ENCODE measurements around the gene PTPRS.
"Not testable (repeated sequence)": the region's sequence is repeated elsewhere in the genome, so short reads cannot be mapped to it uniquely, and the experiment has no call there.

The PTPRS gene

GRCh38 chr19:5329141-5329540, 11.5 kb downstream of the PTPRS start:
- no peaks in the 10 kb centered on the region for H3K4me1 ChIP-seq (ENCODE audit: insufficient read depth, low read length)
- H3K27me3 ChIP-seq (ENCODE audit: control insufficient read depth in 1 of 2, insufficient read depth in 2 of 2, low read length in 2 of 2): no peaks in the 10 kb centered on the region
- no peak overlapping the region for H3K27ac ChIP-seq (ENCODE audit: low read depth, low read length)
- no peak overlapping the region for H3K9ac ChIP-seq (ENCODE audit: low read length)
- H3K4me3 ChIP-seq (ENCODE audit: low read depth in 1 of 2, low read length in 2 of 2): no peak overlapping the region
- H3K9me3 ChIP-seq (ENCODE audit: low read length): peaks cover 7% of the 10 kb centered on the region
- no peaks in the 10 kb centered on the region for H3K36me3 ChIP-seq (ENCODE audit: insufficient read depth, low read length)

DNA sequence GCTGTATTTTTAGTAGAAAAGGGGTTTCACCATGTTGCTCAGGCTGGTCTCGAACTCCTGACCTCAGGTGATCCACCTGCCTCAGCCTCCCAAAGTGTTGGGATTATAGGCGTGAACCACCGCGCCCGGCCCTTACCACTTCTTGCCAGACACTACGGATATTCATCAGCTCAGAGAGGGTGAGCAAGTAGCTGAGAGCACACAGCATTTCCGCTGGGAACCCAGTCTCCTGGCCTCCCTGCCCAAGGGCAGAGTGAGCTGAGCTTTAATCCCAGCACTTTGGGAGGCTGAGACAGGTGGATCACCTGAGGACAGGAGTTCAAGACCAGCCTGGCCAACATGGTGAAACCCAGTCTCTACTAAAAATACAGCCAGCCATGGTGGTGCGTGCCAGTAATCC, 12.2 kb downstream of the PTPRS start:
- not testable (repeated sequence) for H3K27me3 ChIP-seq (ENCODE audit: control insufficient read depth in 1 of 2, insufficient read depth in 2 of 2, low read length in 2 of 2); H3K36me3 ChIP-seq (ENCODE audit: insufficient read depth, low read length); H3K9ac ChIP-seq (ENCODE audit: low read length); H3K4me1 ChIP-seq (ENCODE audit: insufficient read depth, low read length); H3K4me3 ChIP-seq (ENCODE audit: low read depth in 1 of 2, low read length in 2 of 2); H3K27ac ChIP-seq (ENCODE audit: low read depth, low read length); H3K9me3 ChIP-seq (ENCODE audit: low read length)

DNA sequence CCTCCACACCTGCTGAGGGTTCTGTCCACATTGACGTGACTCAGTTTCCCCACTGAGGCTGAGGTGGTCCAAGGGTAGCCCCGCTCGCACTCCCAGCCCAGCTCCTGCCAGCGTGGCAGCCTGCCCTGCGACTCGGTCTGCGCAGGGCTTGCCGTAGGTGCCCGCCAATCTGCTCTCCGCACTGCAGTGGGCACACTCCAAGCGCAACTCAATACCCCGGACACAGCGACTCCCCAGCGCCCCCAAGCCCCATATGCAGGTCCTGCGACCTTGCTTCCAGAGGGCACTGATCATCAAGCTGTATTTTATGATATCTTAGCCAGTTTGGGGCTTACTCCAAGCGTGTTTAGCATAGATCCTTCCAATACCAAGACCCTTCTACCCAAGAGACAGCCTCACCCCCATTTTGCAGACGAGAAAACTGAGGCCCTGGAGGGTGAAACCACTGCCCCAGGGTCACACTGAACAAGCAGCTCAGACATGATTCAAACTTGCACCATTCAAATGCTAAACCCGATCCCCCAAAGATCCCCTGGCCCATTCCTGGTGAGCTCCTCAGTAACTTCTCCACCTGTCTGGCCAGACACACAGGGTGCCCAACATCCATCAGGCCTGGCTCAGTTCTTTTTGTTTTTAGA, 13.5 kb downstream of the PTPRS start:
- Histone ChIP-seq H3K36me3 (ENCODE audit: insufficient read depth, low read length) (no peaks in the 10 kb centered on the region), H3K9ac (ENCODE audit: low read length) (no peak overlapping the region), H3K27me3 (ENCODE audit: control insufficient read depth in 1 of 2, insufficient read depth in 2 of 2, low read length in 2 of 2) (peaks cover 0 to 1% of the 10 kb centered on the region in 2 donors), H3K9me3 (ENCODE audit: low read length) (peaks cover 7% of the 10 kb centered on the region), H3K27ac (ENCODE audit: low read depth, low read length) (no peak overlapping the region), H3K4me3 (ENCODE audit: low read depth in 1 of 2, low read length in 2 of 2) (no peak overlapping the region), H3K4me1 (ENCODE audit: insufficient read depth, low read length) (no peaks in the 10 kb centered on the region)

DNA sequence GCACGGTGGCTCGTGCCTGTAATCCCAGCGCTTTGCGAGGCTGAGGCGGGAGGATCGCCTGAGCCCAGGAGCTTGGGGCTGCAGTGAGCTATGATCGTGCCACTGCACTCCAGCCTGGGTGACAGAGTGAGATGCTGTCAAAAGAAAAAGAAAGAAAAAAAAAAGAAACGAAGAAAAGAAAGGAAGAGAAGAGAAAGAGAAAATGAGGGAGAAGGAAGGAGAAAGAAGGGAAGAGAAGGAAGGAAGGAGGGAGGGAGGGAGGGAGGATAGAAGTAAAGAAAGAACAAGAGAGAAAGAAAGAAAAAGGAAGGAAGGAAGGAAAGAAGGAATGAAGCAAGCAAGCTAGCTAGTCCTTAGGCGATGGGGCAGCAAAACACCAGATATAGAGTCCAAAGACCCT, 14.1 kb downstream of the PTPRS start:
- H3K36me3 ChIP-seq (ENCODE audit: insufficient read depth, low read length): no peaks in the 10 kb centered on the region
- no peaks in the 10 kb centered on the region for H3K4me1 ChIP-seq (ENCODE audit: insufficient read depth, low read length)
- peaks cover 0 to 4% of the 10 kb centered on the region in 2 donors for H3K27me3 ChIP-seq (ENCODE audit: control insufficient read depth in 1 of 2, insufficient read depth in 2 of 2, low read length in 2 of 2)

DNA sequence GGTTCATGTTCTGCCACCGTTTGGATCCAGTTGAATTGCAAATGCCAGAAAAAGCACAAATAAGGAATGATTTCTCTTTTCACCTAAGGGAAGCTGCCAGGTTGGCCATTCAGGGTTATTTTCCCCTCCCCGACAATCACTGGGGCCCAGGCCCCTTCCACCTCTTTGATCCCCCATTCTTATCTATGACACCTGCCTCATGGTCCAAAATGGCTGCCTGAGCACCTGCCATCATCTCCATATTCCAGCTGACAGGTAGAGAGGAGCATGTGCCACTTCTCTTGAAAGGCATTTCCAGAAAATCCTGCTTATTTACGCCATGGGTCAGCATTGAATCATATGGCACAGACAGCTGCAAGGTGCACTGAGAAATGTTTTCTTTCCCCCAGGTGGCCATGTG, 15.7 kb downstream of the PTPRS start:
- no peak overlapping the region for H3K4me3 ChIP-seq (ENCODE audit: low read depth in 1 of 2, low read length in 2 of 2)
- H3K4me1 ChIP-seq (ENCODE audit: insufficient read depth, low read length): no peaks in the 10 kb centered on the region
- no peaks in the 10 kb centered on the region for H3K36me3 ChIP-seq (ENCODE audit: insufficient read depth, low read length)
- H3K9me3 ChIP-seq (ENCODE audit: low read length): peaks cover 7% of the 10 kb centered on the region
- H3K9ac ChIP-seq (ENCODE audit: low read length): no peak overlapping the region
- H3K27ac ChIP-seq (ENCODE audit: low read depth, low read length): no peak overlapping the region
- H3K27me3 ChIP-seq (ENCODE audit: control insufficient read depth in 1 of 2, insufficient read depth in 2 of 2, low read length in 2 of 2): peaks cover 0 to 4% of the 10 kb centered on the region in 2 donors

More for the DNA sequence above, 14.1 kb downstream of the PTPRS start:
- no peak overlapping the region for H3K9ac ChIP-seq (ENCODE audit: low read length)
- peaks cover 7% of the 10 kb centered on the region for H3K9me3 ChIP-seq (ENCODE audit: low read length)
- no peak overlapping the region for H3K4me3 ChIP-seq (ENCODE audit: low read depth in 1 of 2, low read length in 2 of 2)
- no peak overlapping the region for H3K27ac ChIP-seq (ENCODE audit: low read depth, low read length)

GRCh38 chr19:5323475-5323811, 17.2 kb downstream of the PTPRS start:
- Histone ChIP-seq H3K27me3 (ENCODE audit: control insufficient read depth in 1 of 2, insufficient read depth in 2 of 2, low read length in 2 of 2) (peaks cover 0 to 4% of the 10 kb centered on the region in 2 donors), H3K27ac (ENCODE audit: low read depth, low read length) (no peak overlapping the region), H3K9ac (ENCODE audit: low read length) (no peak overlapping the region)

DNA sequence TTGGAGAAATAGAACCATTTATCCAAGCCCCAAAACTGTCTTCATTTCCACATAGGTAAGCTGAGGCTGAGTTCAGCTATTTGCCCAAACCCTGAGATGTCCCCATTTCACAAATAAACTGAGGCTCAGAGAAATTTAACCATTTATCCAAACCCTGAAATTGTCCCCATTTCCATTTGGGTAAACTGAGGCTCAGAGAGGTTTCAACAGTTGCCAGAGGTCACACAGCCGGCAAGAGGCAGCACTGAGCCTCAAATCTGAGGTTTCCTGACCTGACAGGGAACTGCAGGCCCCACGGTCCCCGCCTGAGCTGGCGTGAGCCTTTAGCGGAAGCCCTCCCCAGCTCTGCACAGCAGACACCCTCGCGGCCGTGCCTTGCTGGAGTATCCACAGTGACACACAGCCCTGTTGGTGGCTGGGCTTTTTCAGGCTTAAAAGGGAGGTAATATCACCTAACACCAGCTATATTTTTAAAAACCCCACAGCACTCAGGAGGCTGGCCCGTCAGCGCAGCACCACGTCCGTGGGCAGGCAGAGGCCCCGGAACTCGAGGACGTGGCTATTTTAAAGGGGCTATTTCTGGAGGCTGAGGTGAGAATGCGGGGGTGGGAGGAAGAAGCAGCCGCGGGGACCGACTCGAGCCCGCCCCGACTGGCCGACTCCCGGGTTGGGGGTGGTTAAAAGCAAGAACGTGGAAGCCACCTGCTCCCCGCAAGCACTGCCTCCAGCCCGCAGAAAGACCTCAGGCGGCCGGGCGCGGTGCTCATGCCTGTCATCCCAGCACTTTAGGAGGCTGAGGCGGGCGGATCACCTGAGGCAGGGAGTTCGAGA, 18.5 kb downstream of the PTPRS start:
- peaks cover 0 to 4% of the 10 kb centered on the region in 2 donors for H3K27me3 ChIP-seq (ENCODE audit: control insufficient read depth in 1 of 2, insufficient read depth in 2 of 2, low read length in 2 of 2)
- H3K4me1 ChIP-seq (ENCODE audit: insufficient read depth, low read length): no peaks in the 10 kb centered on the region
- no peak overlapping the region for H3K27ac ChIP-seq (ENCODE audit: low read depth, low read length)
- peaks cover 7% of the 10 kb centered on the region for H3K9me3 ChIP-seq (ENCODE audit: low read length)
- no peak overlapping the region for H3K9ac ChIP-seq (ENCODE audit: low read length)
- H3K4me3 ChIP-seq (ENCODE audit: low read depth in 1 of 2, low read length in 2 of 2): no peak overlapping the region
- H3K36me3 ChIP-seq (ENCODE audit: insufficient read depth, low read length): no peaks in the 10 kb centered on the region

More at GRCh38 chr19:5323475-5323811, 17.2 kb downstream of the PTPRS start:
- Histone ChIP-seq H3K36me3 (ENCODE audit: insufficient read depth, low read length) (no peaks in the 10 kb centered on the region), H3K9me3 (ENCODE audit: low read length) (peaks cover 7% of the 10 kb centered on the region), H3K4me3 (ENCODE audit: low read depth in 1 of 2, low read length in 2 of 2) (no peak overlapping the region), H3K4me1 (ENCODE audit: insufficient read depth, low read length) (no peaks in the 10 kb centered on the region)

- Histone ChIP-seq H3K9ac (ENCODE audit: low read length) (no peak overlapping the region), H3K9me3 (ENCODE audit: low read length) (peaks cover 7% of the 10 kb centered on the region)
Measured at GRCh38 chr19:5321066-5321642, 19.5 kb downstream of the PTPRS start.

GRCh38 chr19:5319516-5319915, 21.1 kb downstream of the PTPRS start:
- peaks cover 0 to 4% of the 10 kb centered on the region in 2 donors for H3K27me3 ChIP-seq (ENCODE audit: control insufficient read depth in 1 of 2, insufficient read depth in 2 of 2, low read length in 2 of 2)
- no peaks in the 10 kb centered on the region for H3K36me3 ChIP-seq (ENCODE audit: insufficient read depth, low read length)
- no peaks in the 10 kb centered on the region for H3K9me3 ChIP-seq (ENCODE audit: low read length)
- H3K9ac ChIP-seq (ENCODE audit: low read length): no peak overlapping the region
- H3K4me3 ChIP-seq (ENCODE audit: low read depth in 1 of 2, low read length in 2 of 2): no peak overlapping the region
- H3K27ac ChIP-seq (ENCODE audit: low read depth, low read length): no peak overlapping the region
- H3K4me1 ChIP-seq (ENCODE audit: insufficient read depth, low read length): no peaks in the 10 kb centered on the region

More at GRCh38 chr19:5321066-5321642, 19.5 kb downstream of the PTPRS start:
- H3K27me3 ChIP-seq (ENCODE audit: control insufficient read depth in 1 of 2, insufficient read depth in 2 of 2, low read length in 2 of 2): peaks cover 0 to 4% of the 10 kb centered on the region in 2 donors
- H3K27ac ChIP-seq (ENCODE audit: low read depth, low read length): no peak overlapping the region
- no peaks in the 10 kb centered on the region for H3K4me1 ChIP-seq (ENCODE audit: insufficient read depth, low read length)
- no peaks in the 10 kb centered on the region for H3K36me3 ChIP-seq (ENCODE audit: insufficient read depth, low read length)
- no peak overlapping the region for H3K4me3 ChIP-seq (ENCODE audit: low read depth in 1 of 2, low read length in 2 of 2)

DNA sequence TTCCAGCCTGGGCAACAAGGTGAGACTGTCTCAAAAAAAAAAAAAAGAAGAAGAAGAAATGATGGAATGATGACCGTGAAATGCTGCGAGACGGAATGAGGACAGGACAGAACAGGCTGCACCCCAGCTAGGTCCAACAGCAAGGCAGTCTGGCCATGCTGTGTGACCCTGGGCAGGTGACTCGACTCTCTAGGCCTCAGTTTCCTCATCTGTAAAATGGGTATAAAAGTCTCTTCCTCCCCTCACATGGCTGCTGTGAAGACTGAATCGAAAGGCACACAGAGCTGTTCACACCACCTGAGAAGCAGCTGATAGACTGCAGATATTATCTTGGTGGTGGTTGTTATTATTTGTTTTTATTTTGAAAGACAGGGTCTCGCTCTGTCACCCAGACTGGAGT, 22.3 kb downstream of the PTPRS start:
- H3K9ac ChIP-seq (ENCODE audit: low read length): no peak overlapping the region
- H3K27me3 ChIP-seq (ENCODE audit: control insufficient read depth in 1 of 2, insufficient read depth in 2 of 2, low read length in 2 of 2): peaks cover 0 to 4% of the 10 kb centered on the region in 2 donors
- H3K9me3 ChIP-seq (ENCODE audit: low read length): no peaks in the 10 kb centered on the region
- H3K4me3 ChIP-seq (ENCODE audit: low read depth in 1 of 2, low read length in 2 of 2): no peak overlapping the region
- H3K4me1 ChIP-seq (ENCODE audit: insufficient read depth, low read length): no peaks in the 10 kb centered on the region
- H3K36me3 ChIP-seq (ENCODE audit: insufficient read depth, low read length): no peaks in the 10 kb centered on the region
- no peak overlapping the region for H3K27ac ChIP-seq (ENCODE audit: low read depth, low read length)

DNA sequence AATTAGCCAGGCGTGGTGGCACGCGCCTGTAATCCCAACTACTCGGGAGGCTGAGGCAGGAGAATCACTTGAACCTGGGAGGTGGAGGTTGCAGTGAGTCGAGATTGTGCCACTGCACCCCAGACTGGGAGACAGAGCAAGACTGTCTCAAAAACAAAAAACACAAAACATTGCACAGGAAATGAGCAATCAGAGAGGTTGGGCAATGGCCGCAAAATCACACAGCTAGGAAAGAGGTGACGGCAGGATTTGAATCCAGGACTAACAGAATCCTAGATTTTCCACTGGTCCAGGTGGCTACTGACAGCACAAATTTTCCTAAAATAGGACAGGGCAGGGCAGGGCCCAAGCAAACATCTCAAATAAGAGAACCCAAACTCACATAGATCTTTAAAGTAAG, 23.3 kb downstream of the PTPRS start:
- H3K4me1 ChIP-seq (ENCODE audit: insufficient read depth, low read length): no peaks in the 10 kb centered on the region
- H3K27me3 ChIP-seq (ENCODE audit: control insufficient read depth in 1 of 2, insufficient read depth in 2 of 2, low read length in 2 of 2): peaks cover 0 to 4% of the 10 kb centered on the region in 2 donors
- H3K36me3 ChIP-seq (ENCODE audit: insufficient read depth, low read length): no peaks in the 10 kb centered on the region
- H3K9me3 ChIP-seq (ENCODE audit: low read length): no peaks in the 10 kb centered on the region
- no peak overlapping the region for H3K27ac ChIP-seq (ENCODE audit: low read depth, low read length)
- H3K9ac ChIP-seq (ENCODE audit: low read length): no peak overlapping the region
- H3K4me3 ChIP-seq (ENCODE audit: low read depth in 1 of 2, low read length in 2 of 2): no peak overlapping the region
